GM19455 (cell line): ENCODE data around the gene CARF.

Source experiments
- ATAC-seq: cut with Tn5 transposase; IDR thresholded peaks from one replicate; pipeline ENCODE4 v1.9.1; 2021; ENCODE audit not compliant: unreplicated experiment

The CARF gene

GRCh38 chr2:203016716-203017115, 104.6 kb downstream of the CARF start:
- ATAC-seq, result no peak

GRCh38 chr2:203018181-203018580, 106.1 kb downstream of the CARF start:
- ATAC-seq, result no peak

GRCh38 chr2:203019142-203019541, 107.1 kb downstream of the CARF start:
- no peak for ATAC-seq

DNA sequence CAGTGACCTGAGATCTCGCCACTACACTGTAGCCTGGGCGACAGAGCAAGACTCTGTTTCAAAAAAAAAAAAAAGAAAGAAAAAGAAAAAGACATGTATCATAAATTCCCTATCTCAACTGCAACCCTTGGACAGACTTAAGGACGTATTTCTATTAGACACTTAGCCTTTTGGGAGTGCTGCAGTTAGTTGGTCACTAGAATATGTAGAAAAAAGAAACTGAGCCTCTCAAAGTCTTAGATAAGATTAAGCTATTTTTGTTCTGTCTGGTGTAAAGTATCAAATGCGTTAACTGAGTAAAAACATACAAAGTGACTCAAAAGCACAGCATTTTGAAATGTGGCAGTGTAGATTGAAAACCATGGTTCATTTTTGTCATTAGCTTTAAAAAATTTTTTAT, 109.9 kb downstream of the CARF start:
- ATAC-seq, result no peak

DNA sequence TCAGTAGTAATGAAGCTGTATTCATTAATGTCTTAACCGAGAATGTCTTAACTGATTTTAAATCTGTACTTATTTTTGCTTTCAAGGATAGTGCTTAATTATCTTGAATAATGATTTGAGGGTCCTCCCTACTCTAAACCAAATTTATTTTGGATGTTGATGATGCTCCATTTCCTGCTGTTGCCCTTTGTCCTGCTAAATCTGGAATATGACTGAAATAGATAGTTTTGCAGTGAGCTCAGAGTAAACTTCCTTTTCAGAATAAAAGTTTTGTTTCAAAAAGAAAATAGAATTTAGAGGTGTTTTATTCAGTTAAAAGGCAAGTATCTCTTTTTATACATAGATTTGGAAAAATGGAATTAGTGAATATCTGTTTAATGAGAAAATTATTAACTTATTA, 110.7 kb downstream of the CARF start:
- no peak for ATAC-seq

- ATAC-seq, result no peak
These were observed 113.5 kb downstream of the CARF start for GRCh38 chr2:203025592-203025991.

- no peak for ATAC-seq
These were observed 118.5 kb downstream of the CARF start for GRCh38 chr2:203030545-203030944.

GRCh38 chr2:203030991-203031390, 118.9 kb downstream of the CARF start:
- no peak for ATAC-seq

- ATAC-seq, result no peak
These were observed 121.3 kb downstream of the CARF start for GRCh38 chr2:203033395-203033794.

- no peak for ATAC-seq
These were observed 123.9 kb downstream of the CARF start for GRCh38 chr2:203035879-203036470.
